ENCODE results near the gene ARHGEF10L. TPM values are rescaled to one million over a fixed set of nuclear protein-coding genes. Genes with fewer than 3 reads are reported as not detected.

Gene ARHGEF10L
- total and polyA plus RNA-seq, 8 donors = 36.2 to 104 (median 52.8) TPM

DNA sequence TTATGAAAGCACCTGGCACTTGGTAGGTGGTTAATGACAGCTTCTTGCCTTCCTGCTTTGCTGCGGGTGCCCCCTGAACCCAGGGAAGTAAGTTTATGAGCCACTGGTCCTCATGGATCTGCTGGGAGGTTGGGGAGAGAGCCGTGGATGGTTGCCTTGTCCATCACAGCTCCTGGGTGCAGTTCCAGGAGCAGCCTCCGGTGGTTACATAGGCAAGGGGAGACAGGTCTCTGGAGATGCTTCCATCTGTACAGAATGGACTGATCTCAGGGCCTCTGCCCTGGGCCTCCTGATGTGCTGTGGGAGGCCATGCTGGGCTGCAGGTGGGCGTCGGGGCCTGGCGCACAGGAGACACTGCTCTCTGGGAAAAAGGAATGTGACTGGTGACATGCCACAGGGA, 31.6 kb upstream of the ARHGEF10L start:
- Histone ChIP-seq H3K27me3 (no peaks in the 10 kb centered on the region), H3K27ac (no peak overlapping the region), H3K4me1 (no peaks in the 10 kb centered on the region), H3K9me3 (no peaks in the 10 kb centered on the region), H3K36me3 (no peaks in the 10 kb centered on the region), H3K4me3 (no peak overlapping the region)
- WGBS, 2 donors = 78 to 86% methylated on average over 6 of the region's 6 CpGs
- TF ChIP-seq, protein P1, sequence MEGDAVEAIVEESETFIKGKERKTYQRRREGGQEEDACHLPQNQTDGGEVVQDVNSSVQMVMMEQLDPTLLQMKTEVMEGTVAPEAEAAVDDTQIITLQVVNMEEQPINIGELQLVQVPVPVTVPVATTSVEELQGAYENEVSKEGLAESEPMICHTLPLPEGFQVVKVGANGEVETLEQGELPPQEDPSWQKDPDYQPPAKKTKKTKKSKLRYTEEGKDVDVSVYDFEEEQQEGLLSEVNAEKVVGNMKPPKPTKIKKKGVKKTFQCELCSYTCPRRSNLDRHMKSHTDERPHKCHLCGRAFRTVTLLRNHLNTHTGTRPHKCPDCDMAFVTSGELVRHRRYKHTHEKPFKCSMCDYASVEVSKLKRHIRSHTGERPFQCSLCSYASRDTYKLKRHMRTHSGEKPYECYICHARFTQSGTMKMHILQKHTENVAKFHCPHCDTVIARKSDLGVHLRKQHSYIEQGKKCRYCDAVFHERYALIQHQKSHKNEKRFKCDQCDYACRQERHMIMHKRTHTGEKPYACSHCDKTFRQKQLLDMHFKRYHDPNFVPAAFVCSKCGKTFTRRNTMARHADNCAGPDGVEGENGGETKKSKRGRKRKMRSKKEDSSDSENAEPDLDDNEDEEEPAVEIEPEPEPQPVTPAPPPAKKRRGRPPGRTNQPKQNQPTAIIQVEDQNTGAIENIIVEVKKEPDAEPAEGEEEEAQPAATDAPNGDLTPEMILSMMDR (IDR thresholded peaks at IDR 0.05) = no peak
- ATAC-seq (no peak), FAIRE-seq (no peak), DNase-seq (no peak)
- intact Hi-C loops (cut with DNase I) = loop anchor here in 1 of 3 donors (10.0 kb wide), 1 partner anchor 97 kb away; no protein-coding TSS in a partner anchor

DNA sequence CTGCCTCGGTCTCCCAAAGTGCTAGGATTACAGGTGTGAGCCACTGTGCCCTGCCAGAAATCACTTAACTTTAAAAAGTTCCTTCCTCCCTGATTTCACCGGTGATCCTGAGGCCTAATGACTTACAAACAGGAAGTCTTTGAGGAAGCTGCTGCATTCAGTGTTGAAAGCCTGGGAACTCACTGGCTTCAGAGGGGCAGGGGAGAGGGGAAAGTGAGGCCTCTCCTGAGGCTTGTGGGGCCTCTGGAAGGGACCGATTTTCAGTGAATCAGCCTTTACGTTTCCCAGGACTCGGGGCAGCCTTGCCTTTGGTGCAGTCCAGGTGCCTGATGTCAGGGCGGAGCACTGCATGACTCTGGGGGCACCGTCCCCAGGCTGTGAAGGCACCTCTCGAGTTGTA, 30.1 kb upstream of the ARHGEF10L start:
- ATAC-seq (peak in 2 of 4 donors; percentile 43 to 45), FAIRE-seq (no peak), DNase-seq (no peak)
- intact Hi-C loops (cut with DNase I) = loop anchor here in 1 of 3 donors (10.0 kb wide), 1 partner anchor 95 kb away; no protein-coding TSS in a partner anchor
- H3K27ac ChIP-seq = no peak overlapping the region
- H3K9me3 ChIP-seq = no peaks in the 10 kb centered on the region
- no peaks in the 10 kb centered on the region for H3K36me3 ChIP-seq
- WGBS, 2 donors = 68 to 77% methylated on average over 8 of the region's 8 CpGs
- H3K4me3 ChIP-seq = no peak overlapping the region
- H3K4me1 ChIP-seq = no peaks in the 10 kb centered on the region
- H3K27me3 ChIP-seq = no peaks in the 10 kb centered on the region
- TF ChIP-seq, protein P1 (IDR thresholded peaks at IDR 0.05) = no peak

DNA sequence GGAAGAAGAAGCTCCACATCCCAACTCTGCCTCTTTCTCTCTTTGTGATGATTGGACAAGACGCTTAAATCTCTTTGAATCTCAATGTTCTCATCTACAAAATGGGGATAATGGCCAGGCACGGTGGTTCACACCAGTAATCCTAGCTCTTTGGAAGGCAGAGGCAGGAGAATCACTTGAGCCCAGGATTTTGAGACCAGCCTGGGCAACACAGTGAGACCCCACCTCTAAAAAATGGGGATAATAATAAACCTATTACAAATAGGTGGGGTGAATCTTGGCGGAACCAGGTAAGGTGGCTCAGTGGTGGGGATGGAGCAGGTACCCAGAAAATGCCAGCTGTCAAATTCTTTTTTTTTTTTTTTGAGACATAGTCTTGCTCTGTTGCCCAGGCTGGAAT, 29.4 kb upstream of the ARHGEF10L start:
- ATAC-seq (no peak), FAIRE-seq (no peak), DNase-seq (no peak)
- intact Hi-C loops (cut with DNase I) = no loop called here
- 94 to 95% methylated on average over 3 of the region's 3 CpGs for WGBS, 2 donors
- H3K27ac ChIP-seq = no peak overlapping the region
- no peaks in the 10 kb centered on the region for H3K27me3 ChIP-seq
- H3K4me3 ChIP-seq = no peak overlapping the region
- H3K36me3 ChIP-seq = no peaks in the 10 kb centered on the region
- no peaks in the 10 kb centered on the region for H3K9me3 ChIP-seq
- TF ChIP-seq, protein P1 (IDR thresholded peaks at IDR 0.05) = no peak
- no peaks in the 10 kb centered on the region for H3K4me1 ChIP-seq

DNA sequence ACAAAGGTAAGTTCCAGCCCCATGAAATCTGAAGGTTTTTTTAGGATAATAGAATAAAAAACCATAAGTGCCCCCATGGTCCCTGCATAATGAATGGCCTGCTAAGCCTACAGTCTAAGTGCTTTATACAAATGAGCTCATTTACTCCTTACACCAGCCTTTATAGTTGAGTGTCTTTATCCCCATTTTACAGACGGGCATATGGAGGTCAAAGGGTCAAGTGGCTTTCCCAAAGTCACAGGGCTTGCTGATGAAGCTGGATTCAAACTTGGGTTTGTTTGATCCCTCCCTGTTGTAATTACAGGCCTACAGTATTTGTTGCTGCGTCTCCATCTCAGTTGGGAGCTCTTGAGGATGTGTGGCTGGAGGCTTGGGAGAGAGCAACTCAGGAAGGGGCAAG, 28.3 kb upstream of the ARHGEF10L start:
- DNase-seq (no peak), ATAC-seq (no peak), FAIRE-seq (no peak)
- TF ChIP-seq, protein P1 (IDR thresholded peaks at IDR 0.05) = no peak
- H3K4me3 ChIP-seq = no peak overlapping the region
- 97 to 100% methylated on average over 2 of the region's 2 CpGs for WGBS, 2 donors
- no peaks in the 10 kb centered on the region for H3K27me3 ChIP-seq
- no peaks in the 10 kb centered on the region for H3K9me3 ChIP-seq
- H3K36me3 ChIP-seq = no peaks in the 10 kb centered on the region
- H3K27ac ChIP-seq = no peak overlapping the region
- H3K4me1 ChIP-seq = peaks cover 3 to 7% (median 3%) of the 10 kb centered on the region in 3 donors
- intact Hi-C loops (cut with DNase I) = no loop called here

DNA sequence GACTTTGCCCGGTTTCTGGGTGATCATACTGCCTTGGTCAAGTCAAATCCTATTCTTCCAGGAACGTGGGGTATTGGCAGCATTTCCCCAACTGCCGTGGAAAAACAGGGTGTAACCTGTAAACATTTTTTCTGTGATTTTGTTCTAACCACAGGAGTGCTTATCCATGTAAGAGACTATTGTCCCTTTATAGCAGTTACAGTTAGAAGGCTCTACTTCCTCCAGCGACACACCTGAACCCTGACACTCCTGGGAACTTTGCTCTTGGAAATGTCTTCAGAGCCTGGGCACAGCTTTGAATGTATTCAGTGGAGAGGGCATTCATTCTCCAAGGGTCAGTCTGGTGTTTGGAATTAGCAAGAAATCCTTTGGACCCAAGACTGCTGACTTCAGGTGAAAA, 26.4 kb upstream of the ARHGEF10L start:
- Histone ChIP-seq H3K27ac (no peak overlapping the region), H3K27me3 (no peaks in the 10 kb centered on the region), H3K4me3 (no peak overlapping the region), H3K36me3 (no peaks in the 10 kb centered on the region), H3K9me3 (no peaks in the 10 kb centered on the region), H3K4me1 (peaks cover 15 to 19% (median 16%) of the 10 kb centered on the region in 3 donors)
- TF ChIP-seq, protein P1 (IDR thresholded peaks at IDR 0.05) = no peak
- FAIRE-seq (no peak), ATAC-seq (no peak), DNase-seq (no peak)
- 79 to 91% methylated on average over 4 of the region's 4 CpGs for WGBS, 2 donors
- intact Hi-C loops (cut with DNase I) = no loop called here
